ENCODE measurements around the gene ISM1.
A peak's percentile ranks its signal among the peaks of the same experiment; 100 is the strongest.

ISM1 gene

DNA sequence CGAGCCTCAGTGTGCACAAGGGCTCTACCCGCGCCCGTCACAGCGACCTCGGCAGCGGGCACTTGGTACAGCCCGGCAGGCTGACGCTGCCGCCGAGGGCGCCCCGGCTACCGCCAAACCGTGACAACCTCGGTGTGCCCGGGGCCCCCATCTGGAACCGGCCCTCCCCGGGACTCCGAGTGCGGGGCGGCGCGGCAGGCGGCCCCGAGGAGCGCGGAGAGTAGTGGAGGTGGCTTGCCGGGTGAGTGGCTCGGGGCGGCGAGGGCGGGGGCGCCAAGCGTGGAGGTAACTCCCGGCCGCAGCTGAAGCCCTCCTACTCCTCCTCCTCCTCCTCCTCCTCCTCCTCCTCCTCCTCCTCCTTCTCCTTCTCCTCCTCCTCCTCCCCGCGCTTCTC lies at the start of gene ISM1:
Gene ISM1 (plus strand): TSS at position 371 of the 394 bp plus-strand sequence. CDS start 503 bp downstream, outside the sequence.
- no peak for DNase-seq

DNA sequence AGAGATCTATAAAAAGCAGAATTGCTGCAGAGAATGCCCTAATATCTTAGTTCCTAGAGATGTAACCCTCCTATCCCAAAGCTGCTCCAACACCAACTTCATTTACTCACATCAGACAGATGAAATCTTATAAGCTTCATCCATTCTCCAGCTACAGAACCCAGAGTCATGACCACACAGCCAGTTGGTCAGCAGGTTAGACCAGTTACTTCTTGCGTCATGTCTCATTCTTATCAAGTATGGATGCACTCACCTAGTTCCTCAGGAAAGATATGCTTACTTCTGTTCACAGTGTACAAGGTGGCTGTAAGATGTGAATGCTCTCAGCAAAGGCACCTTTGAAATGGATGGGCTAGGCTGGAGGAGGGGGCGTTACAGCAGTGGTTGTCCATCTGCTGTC lies 47.9 kb upstream of the ISM1 start:
- no peak for DNase-seq

DNA sequence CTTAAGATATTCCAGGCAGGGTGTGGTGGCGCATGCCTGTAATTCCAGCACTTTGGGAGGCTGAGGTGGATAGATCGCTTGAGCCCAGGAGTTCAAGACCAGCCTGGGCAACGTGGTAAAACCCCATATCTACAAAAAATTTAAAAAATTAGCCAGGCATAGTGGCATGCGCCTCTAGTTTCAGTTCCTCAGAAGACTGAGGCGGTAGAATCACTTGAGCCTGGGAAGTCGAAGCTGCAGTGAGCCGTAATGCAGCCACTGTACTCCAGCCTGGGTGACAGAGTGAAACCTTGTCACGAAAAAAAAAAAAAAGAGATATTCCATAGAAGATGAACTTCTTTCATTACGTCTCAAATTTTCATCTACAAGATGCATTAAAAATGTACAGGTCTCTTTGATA lies 46.7 kb upstream of the ISM1 start:
- DNase-seq = no peak

DNA sequence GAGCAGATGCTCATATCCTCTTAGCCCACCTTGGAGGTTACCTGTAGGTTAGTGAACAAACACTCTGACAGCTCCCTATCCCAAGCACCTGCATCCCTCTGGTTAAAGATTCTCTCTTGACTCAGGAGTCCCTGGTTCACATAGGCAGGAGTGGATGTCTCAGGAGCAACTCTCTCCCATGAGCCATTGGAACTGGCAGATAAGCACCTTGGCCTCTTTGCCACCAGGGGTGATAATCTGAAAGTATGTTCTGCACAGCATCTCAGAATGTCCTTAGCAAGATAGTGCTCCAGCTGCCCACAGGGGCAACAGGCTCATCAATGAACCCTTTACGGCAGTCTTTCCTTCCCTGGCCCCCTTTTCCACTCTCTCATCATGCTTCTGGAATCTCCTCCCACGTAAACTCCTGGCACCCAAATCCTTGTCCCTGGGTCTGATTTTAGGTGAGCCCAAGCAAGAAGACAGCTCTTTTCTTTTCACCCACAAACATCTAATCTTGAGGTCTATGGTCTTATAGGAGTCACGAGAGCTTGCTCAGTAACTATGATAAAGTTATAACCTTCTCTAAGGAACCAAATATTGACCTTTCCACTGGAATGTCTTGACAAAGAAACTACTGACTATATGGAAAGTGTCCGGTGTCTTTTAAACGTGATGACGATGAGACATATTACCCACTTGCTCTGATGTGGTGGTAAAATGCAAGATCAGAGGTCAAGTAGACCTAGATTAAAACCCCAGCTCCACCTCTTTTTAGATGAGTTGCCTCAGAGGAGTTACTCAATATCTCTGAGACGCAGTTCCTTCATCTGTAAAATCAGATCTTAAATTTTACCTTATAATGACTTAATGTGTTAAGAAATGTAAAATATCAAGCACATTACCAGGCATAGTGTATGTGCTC lies 39.8 kb upstream of the ISM1 start:
- DNase-seq = no peak

DNA sequence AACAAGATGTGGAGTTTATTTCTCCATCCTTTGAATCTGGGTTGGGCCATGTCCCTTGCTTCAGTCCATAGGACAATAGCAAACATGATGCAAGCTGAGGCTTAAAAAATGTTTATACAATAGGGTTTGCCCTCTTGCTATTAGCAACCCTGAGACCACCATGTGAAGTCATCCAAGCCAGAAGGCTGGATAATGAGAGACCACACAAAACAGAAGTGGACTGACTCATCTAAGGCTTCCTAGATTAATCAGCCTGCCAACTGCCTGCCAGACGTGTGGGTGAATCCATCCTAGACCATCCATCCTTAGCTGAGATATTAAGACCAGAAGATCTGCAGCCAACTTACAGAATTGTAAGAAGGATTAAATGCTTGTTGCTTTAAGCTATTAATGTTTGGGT lies 38.1 kb upstream of the ISM1 start:
- DNase-seq = no peak

DNA sequence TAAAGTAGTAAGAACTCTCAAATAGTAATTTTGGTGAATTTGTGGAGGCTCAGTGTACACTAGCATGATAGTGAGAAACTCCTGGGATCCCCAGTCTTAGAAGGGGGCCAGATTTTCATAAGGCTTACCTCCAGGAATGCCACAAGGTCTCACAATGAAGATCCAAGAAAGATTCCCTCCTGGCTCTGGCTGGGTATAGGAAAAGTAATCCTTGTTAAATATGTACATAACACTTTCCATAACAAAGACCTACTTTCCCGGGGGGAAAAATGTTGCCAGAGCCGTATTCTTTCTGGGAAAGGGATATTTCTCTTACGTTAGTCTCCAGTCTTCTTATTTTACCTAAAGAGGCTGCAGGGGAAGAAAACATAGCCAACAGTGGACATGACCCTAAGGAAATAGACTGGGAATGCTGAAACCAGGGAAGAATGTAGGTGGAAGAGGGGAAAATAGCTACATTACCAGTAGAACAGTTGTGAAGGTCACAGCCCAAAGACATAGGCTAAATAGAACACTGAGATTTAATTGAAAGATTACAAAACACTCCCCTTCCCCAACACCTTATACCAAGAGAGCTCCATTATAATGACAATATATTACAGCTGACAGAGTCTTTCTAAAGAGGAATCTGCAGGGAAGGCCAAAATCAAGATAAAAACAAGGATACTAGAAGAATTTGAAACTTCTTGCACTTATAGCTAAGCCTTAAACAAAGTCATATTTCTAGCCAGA lies 34.9 kb upstream of the ISM1 start:
- no peak for DNase-seq

DNA sequence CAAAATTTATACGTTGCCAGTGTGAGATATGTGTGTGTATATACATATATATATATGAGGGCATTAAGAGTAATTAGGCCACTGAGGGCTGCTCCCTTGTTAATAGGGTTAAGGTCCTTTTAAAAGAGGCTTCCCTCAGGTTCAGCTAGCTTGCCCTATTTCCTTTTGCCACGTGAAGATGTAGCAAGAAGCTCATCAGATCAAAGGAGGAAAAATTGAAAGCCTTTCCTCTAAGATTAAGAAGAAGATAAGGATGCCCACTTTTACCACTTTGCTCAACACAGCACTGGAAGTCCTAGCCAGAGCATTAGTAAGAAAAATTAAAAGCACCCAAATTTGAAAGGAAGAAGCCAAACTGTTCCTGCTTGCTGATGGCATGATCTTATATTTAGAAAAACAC lies 33.2 kb upstream of the ISM1 start:
- no peak for DNase-seq

DNA sequence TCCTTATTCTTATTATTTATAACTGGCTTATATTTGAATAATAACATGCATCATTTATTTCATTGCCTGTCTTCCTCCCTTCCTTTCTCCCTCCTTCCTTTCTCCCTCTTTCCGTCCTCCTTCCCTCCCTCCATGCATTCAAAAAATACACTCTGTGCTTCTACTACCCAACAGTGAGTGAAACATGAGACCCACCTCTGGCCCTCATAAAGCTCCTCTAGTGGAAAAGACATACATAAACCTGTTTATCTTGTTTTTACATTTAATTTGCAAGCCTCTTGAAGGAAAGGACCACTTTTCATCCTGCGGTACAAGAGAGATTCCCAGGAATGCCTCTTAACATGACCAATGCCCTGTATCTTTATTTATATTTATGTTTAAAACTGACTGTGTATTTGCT lies 21.8 kb upstream of the ISM1 start:
- no peak for DNase-seq

DNA sequence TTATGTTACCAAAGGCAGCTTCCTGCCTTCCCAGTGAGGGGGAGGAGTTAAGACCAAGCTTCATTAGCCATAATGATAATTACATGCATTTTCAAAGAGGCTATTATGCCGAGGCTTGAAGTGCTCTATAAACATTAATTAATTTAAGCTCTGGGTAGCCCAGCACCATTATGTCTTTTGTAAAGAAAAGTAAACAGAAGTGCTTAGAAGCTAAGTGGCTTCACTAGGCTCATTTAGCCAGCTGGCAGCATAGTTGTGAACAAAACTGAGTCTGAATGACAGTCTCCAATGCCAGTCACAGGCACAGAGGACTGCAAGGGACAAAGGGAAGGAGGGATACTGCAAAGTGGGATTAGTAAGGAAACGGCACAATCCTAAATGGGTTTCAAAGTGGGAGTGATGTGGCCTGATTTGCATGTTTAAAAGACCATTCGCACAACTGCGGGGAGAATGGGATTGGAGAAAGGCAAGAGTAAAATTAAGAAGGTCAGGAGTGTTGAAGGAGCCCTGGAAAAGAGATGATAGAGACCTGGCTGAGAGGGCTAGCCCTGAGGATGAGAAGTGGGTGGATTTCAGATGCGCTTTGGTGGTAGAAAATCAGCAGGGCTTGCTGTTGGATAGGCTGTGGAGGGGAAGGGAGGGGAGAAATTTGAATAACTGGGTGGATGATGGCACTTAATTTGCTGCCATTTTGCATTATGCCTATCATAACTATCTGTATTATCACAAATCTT lies 20.1 kb upstream of the ISM1 start:
- DNase-seq = no peak

DNA sequence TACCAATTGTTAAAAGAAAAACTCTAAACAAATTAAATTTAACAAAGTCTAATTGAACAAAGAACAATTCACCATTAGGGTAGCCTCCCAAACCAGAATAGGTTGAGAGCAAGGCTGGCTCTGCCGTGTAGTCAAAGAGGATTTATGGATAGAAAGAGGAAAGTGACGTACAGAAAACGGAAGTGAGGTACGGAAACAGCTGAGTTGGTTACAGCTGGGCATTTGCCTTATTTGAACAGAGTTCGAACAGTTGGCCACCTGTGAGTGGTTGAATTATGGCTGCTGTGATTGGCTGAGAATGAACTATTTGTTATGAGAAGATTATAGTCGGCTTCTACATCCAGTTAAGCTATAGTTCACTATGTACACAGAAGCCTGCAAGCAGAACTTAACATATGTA lies 18.5 kb upstream of the ISM1 start:
- DNase-seq = no peak

DNA sequence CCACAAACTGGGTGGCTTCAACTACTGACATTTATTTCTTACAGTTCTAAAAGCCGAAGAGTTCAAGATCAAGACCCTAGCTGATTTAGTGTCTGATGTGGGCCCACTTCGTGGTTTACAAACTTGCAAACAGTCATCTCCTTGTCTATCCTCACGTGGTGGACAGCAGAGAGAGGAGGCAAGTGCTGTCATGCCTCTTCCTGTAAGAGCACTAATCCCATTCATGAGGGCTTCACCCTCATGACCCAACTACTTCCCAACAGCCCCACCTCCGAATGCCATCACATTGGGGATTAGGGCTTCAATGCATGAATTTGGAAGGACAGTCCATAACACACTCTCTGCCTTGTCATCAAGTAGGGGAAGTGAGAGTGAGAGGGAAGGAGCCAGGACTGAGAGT lies 15.6 kb upstream of the ISM1 start:
- no peak for DNase-seq

DNA sequence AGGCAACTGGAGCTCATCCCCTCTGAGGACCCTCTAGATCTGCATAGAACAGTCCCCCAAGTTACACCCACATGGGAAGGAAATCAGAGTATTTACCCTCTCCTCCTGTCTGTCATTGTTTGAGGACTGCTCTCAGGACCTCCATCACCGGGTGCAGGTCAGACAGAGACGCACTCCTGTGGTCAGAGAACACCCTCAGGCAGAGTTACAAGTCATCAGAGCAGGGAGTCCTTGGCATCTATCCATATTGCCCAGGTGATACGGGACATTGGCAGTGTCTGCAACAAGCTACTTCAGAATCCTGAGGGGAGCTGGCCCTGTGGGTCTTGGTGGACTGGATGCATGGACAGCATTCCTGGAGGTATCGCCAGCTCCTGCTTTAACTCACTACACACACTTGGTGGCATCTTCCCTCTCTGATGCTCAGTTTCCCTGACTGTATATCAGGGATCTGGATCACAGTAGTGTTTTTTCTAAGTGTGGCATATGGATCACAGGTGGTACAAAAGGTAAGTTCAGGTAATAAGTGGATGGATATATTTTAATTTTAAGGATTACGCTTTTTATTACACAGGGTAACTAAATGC lies 15.1 kb upstream of the ISM1 start:
- DNase-seq = no peak

DNA sequence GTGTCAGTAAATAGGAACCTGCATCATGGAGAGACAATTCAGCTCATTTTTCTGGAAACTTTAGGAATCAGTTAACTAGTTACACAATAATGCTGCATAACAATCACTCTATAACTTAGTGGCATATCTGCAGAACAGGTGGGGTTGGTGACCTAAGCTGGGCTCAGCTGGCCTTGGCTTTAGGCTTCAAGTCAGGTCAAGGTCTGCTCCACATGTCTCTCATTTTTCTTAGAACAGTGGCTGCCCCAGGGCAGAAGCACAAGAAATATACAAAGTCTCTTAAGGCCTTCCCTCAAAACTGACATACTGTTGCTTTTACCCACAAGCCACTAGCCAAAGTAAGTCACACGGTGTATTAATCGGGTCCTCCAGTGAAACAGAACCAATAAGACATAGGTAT lies 14.1 kb upstream of the ISM1 start:
- no peak for DNase-seq

DNA sequence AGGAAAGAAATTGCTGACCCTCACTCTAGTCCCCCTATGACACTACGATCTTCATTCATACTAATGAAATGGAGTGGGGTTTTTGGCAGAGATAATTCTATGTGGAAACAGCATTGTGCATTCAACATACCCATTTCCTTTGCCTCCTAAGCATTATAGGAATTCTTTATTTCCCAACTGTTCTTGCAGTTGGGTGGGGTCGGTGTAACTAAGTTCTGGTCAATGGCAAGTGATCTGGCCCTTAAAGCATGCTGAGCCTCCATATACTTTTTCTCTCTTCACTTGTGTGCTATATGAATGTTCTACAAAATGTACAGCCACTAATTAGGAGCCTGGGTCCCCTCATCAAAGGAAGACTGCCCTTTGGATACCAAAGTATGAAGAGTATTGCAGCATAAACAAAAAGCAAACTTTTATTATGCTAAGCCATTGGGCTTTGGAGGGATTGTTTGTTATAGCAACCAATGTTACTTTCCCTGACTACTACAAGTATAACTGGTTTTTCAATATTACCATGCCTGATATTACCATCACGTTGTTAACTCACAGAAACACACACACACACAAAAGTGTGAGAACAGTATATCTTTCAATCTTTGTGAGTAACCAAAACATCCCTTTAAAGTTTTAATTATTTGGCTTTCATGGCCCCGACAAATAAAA lies 9.0 kb upstream of the ISM1 start:
- DNase-seq = no peak

DNA sequence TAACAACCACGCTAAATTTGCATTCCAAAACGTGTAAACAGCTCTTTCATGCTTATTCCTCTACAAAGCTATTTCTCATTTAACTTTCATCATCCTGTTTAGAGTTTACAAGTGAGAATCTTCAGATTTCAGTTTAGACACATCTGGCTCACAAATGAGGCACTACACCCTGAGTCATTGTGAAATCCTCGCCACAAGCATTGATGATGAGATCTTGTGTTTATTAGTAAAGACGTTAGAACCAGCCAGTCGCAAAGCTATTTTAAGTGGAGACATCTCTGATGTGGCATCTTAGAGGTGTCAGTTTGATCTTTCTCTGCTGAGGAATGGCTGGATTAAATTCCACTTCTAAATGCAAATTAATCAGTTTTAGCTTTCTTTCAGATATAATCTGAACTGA lies 8.3 kb upstream of the ISM1 start:
- no peak for DNase-seq

DNA sequence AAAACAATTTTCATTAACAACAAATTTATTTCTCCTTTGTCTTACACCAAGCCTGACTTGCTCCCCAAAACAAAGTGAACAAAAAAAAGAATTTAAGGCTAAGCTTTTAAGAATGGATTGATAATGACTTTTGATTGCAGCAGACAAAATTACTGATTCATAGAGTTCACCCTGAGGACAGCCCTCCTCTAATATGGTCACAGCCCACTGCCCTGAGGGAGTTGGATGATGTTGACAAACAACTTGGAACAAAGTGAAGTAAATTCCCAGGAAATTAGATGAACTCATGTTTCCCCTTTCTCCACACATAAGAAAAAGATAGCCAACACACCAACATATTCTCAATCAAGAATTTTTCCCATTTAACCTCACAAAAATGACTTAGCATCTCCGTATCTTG lies 7.7 kb upstream of the ISM1 start:
- DNase-seq = no peak

DNA sequence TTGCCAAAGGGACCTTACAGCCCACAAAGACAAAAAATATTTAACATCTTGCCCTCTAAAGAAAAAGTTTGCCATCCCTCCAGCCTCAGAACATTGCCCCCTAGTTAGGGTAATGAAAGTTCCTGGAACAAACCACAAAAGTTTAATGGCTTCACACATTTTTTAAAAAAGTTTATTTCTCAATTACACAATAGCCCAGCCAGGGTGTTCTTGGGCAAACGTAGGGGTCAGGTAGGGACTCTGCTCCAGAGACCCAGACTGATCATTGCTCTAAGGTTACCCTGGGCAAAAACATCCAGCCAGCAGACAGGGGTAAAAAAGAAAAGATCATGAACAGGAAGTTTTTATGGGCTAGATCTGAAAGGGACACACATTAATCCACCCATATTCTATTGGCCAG lies 4.5 kb upstream of the ISM1 start:
- no peak for DNase-seq

DNA sequence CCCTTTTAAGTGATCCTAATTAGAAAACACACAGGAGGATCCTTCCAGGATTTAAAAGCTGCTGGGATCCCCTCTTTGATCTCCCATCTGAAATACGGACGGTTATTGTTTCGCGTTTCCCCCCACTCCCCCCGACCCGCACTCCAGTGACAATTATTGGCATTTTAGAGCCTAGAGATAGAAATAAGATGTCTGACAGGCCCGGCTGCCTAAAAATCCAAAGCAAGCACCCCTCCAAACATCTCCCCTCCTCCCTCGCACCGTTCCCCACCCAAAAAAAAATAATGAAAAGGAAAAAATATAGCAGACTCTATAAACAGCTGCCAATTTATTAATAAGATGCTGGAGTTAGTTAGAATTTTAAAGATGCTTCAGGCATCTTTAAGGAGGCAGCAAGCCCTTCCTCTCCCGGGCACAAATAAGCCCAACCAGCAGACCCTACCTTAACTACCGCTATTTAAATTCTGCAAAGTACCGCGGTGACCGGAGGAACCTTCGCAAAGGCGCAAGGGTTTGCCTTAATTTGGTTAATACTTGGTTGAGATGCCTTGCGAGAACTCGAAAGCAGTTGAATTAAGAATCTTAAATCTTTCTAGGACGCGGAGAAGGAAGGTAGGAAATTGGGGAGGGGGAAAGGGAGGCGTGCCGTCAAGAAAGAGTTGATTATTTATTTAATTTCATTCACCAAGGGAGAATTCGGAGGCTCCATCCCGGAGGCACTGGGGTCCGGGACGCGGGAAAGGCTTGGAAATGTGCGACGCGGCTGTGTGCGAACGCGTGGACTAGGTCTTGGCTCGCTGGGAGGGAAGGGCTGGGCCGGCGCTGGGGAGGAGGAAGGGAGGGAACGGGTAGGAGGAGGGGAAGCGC lies 1.5 kb upstream of the ISM1 start:
- no peak for DNase-seq

DNA sequence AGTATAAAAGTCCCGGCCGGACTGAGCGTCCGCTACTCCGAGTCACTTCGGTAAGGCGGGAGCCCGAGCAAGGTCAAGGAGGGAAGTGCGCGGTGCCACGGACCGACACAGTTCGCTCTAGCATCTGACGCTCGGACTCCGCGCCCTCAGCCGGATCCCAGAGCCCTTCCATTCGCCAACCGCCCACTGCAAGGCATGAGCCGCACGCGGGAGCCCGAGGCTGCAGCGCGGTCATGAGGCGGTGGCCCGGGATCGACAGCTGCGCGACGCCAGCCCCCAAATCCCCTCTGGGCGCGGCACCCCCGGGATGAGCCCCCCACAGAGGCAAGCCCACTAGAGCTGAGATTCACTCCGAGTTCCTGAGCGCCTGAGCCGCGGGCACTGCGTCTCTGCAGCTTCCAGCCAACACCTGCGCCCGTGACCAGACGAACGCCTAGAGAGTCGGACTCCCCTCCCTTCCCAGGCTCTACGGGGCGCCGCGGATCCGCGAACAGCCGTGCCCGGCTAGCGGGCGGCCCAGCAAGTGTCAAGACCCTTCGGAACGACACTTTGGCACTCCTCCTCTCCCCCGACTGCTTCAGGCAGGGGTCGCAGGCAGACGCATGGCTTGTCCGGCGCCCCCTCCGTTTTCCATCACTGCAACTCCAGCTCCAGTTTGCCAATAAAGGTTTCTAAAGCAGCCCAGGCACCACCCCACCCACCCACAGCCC lies 725 bp upstream of the ISM1 start:
- no peak for DNase-seq

DNA sequence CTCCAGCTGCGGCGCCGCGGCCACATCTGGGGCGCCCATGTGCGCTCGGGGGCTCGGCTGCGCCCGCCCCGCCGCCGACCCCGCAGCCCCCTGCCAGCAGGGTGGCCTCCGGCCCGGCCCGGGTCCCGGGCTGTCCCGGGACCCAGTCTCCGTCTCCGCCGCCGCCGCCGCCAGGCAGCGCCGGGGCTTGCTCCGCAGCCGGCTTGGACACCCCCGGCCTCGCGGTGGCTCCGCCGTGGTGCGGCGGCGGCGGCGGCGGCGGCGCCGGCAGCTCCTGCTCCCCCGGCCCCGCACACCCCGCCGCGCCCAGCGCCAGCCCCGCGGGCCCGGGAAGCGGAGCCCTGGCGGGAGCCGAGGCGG lies 219 bp downstream of the ISM1 start:
- DNase-seq = no peak

DNA sequence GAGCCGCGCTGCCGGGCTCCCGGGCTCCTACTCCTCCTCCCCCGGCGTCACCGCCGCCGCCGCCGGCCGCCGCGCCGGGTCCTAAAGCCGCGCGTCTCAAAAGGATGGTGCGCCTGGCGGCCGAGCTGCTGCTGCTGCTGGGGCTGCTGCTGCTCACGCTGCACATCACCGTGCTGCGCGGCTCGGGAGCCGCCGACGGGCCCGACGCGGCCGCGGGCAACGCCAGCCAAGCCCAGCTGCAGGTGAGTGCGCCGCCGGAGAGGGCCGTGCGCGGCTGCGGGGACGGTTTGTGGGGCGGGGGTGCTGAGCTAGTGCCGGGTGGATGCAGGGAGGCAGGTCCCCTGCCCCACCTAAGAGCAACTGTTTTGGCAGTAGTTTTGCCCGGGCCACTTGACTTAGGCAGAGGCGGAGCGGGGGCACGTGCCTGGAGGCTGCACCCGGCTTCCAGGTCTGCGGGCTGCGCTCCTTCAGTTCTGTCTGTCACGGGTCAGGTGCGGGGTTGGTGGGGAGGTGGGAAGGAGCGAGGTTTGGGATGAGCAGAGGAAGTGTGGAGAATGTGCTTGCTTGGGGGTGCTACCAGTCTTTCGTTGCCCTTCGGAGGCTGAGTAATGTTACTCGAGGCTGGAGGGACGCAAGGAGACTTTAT lies 722 bp downstream of the ISM1 start:
- DNase-seq = peak; percentile 6
